GM12875 (cell line): ENCODE data around the gene PNMA8A.

ENCODE experiments used
- H3K4me3 ChIP-seq: one replicate; pipeline ENCODE4 v1.5.1; 2011; ENCODE audit warnings: low read depth, low read length, control low read depth
- TF ChIP-seq, protein P1 (sequence below): IDR thresholded peaks from 2 replicates; pipeline ENCODE4 v1.5.1; 2011; ENCODE audit warnings: low read depth, mild to moderate bottlenecking, control low read depth, inconsistent platforms, low read length, moderate library complexity, borderline replicate concordance; ENCODE audit not compliant: insufficient read depth

PNMA8A gene

DNA sequence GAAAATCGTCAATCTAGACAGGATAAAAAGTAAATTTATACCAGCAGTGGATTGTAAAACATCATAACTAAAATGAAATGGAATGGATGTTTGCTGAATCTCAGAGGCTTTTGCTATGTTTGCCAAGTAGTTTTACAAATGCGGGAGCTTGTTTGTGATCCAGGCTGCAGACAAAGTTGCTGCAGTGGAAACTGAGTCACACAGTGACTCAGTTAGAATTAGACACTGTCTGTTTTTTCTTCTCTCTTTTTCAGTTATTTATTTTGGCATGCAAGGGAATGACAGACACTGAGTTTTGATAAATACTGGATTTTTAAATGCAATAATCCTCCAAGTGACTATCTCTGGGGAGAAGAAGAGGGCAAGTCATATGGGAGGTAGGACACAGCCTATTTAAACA is 4.6 kb upstream of the PNMA8A start:
- TF ChIP-seq, protein P1, sequence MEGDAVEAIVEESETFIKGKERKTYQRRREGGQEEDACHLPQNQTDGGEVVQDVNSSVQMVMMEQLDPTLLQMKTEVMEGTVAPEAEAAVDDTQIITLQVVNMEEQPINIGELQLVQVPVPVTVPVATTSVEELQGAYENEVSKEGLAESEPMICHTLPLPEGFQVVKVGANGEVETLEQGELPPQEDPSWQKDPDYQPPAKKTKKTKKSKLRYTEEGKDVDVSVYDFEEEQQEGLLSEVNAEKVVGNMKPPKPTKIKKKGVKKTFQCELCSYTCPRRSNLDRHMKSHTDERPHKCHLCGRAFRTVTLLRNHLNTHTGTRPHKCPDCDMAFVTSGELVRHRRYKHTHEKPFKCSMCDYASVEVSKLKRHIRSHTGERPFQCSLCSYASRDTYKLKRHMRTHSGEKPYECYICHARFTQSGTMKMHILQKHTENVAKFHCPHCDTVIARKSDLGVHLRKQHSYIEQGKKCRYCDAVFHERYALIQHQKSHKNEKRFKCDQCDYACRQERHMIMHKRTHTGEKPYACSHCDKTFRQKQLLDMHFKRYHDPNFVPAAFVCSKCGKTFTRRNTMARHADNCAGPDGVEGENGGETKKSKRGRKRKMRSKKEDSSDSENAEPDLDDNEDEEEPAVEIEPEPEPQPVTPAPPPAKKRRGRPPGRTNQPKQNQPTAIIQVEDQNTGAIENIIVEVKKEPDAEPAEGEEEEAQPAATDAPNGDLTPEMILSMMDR: no peak

DNA sequence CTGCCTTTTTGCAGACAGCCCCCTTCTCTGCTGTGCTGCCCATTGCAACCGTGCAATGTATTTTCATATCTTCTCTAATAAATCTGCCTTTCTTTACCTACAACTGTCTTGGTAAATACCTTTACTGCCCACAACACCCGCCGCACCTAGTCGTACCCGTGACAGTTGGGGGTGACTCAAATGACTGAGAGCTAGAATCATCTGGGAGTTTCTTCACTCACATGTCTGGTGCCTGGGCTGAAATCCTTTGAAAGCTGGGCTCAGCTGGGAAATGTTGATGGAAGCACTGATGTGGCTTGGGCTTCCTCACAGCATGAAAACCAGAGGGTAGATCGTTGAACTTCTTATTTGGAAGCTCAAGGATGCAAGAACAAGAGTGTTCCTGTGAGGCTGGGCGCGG is 2.8 kb upstream of the PNMA8A start:
- no peak overlapping the region for H3K4me3 ChIP-seq
- TF ChIP-seq, protein P1: no peak

More for the DNA sequence above, 4.6 kb upstream of the PNMA8A start:
- no peak overlapping the region for H3K4me3 ChIP-seq

DNA sequence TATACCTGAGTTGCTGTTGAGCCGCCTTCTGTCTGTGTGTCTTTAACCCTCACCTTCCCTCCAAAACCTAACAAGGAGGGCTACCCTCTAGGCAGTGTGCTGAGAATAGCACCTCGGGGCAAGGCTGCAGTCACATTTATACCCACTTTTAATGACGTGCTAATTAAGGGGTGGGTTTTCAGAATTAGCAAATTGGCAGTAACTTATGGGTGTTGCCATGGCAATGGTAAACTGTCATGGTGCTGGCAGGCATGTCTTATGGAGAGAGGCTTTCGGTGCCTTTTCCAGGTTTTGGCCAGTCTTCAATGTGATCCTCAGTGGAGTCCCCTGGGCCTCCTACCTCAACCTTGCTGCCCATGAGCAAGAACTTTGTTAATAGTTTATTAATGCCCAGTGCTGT is 1.2 kb upstream of the PNMA8A start:
- TF ChIP-seq, protein P1: no peak
- H3K4me3 ChIP-seq: no peak overlapping the region

DNA sequence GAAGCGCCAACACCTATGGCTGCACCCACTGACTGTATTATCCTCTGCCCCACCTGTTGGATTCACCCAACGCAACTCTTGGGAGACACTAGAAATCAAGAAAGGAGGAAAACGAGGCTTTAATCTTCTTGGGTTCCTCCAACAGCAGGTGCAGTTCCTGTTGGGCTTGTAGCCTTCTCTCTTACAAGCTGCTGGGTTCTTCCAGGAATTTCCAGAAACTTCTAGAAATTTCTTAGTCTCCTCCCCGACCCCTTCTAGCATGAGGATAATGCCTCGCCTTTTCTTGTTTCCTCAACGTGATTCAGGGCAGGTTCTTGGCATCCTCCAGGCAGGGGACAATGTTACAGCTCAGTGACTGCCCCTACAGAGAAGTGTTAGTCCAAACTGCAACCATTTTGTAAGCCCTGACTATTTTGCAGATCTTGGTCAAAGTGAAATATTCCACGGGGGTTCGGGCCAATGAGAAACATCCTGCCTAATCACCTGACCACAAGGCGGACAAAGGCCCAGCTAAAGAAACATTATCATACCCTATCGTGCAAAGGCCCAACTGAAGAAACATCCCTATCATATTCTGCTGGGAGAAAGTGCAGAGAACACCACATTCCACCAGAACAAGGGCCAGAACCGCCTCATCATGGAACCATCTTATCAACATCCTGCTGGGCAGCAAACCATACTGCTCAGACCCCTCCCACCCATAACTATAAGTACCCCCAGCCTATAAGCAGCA is 614 bp upstream of the PNMA8A start:
- H3K4me3 ChIP-seq: no peak overlapping the region
- TF ChIP-seq, protein P1: no peak

DNA sequence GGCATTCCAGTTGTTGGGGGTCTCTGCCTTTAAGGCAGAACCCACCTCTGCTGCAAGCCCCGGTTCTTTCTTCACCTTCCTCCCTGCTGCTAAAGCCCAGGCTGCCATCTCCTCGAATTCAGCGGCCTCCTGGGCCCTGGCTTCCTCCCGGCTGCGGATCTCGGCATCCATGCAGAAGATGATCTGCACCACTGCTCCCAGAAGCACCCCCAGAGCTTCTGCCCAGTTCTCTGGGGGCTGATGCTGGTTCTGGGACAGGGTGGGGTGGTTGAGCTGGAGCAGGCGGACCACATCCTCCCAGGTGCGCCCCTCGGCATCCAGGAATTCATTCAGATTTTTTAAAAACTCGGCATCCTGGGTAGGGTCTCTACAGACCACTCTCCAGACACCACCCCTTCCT is 987 bp downstream of the PNMA8A start:
- H3K4me3 ChIP-seq: no peak overlapping the region
- TF ChIP-seq, protein P1: no peak

DNA sequence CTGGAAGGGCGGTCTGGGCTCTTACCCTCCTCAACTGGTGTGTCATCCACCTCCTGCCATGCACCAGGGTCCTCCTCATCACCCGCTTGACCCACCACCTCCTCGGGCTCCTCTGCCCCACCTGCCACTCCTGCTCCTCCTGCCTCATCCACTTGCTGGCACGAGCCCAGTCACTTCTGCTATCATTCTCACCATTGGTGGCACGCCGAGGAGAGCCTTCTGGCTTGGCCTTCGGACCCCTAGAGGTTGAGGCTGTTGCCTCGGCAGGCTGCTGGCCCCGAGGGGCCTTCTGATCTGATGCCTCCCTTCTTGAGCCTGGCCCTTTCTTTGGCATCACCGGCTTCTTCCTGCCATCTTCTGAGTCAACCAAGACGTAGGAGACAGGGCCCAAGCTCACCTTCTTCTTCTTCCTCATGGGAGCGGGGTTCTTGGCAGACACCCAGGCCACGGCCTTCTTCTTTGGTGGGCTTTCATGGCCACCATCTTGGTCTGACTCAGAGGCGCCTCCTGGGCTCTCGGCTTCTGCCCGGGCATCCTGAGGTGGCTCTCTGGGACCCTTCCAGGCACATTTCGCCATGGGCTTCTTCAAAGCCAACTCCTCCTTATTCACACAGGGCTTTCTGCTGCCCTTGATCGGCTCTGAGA is 1.7 kb downstream of the PNMA8A start:
- H3K4me3 ChIP-seq: no peak overlapping the region
- TF ChIP-seq, protein P1: no peak
